GM23338 (cell line): ENCODE measurements around the gene AKAP17A.
A peak's percentile ranks its signal among the peaks of the same experiment; 100 is the strongest.

Source experiments
- CREB1 ChIP-seq: fragments of 250-450 bp; sonication (Bioruptor Pico); IDR thresholded peaks from 2 replicates; pipeline ENCODE4 v1.5.0; 2020; ENCODE audit warnings: low read depth, mild to moderate bottlenecking, moderate library complexity
- EZH2 ChIP-seq: fragments of 200-600 bp; sonication (generic); IDR thresholded peaks from one replicate; pipeline ENCODE4 v1.8.0; 2017; ENCODE audit warnings: antibody characterized with exemption, mild to moderate bottlenecking, low read depth; ENCODE audit not compliant: unreplicated experiment
- EZH2phosphoT487 ChIP-seq: fragments of 200-600 bp; sonication (generic); IDR thresholded peaks from one replicate; pipeline ENCODE4 v1.8.1; 2018; ENCODE audit warnings: antibody characterized with exemption; ENCODE audit not compliant: unreplicated experiment
- JUNB ChIP-seq: IDR thresholded peaks from one replicate; pipeline ENCODE4 v1.6.1; 2016; ENCODE audit warnings: antibody characterized with exemption; ENCODE audit not compliant: unreplicated experiment
- POLR2AphosphoS5 ChIP-seq: IDR thresholded peaks from 2 replicates; pipeline ENCODE4 v1.6.1; 2016; ENCODE audit warnings: antibody characterized with exemption, low read depth
- ZNF114 ChIP-seq: fragments of 250-450 bp; sonication (Bioruptor Pico); IDR thresholded peaks from 2 replicates; pipeline ENCODE4 v1.5.0; 2020; ENCODE audit warnings: mild to moderate bottlenecking, moderate library complexity
- TF ChIP-seq, protein P1 (sequence below), 2 experiments: fragments of 200-600 bp in 1 of 2; sonication (generic) in 1 of 2; conservative IDR thresholded peaks; 2 replicates each; pipeline versions ENCODE4 v1.5.1 to v1.6.1; 2016 to 2017; ENCODE audit warnings: antibody characterized with exemption in 2 of 2, low read depth in 2 of 2, mild to moderate bottlenecking in 2 of 2, moderate library complexity in 1 of 2
- TF ChIP-seq, protein P2 (sequence below): IDR thresholded peaks from one replicate; pipeline ENCODE4 v1.6.1; 2018; ENCODE audit warnings: antibody characterized with exemption; ENCODE audit not compliant: unreplicated experiment

DNA sequence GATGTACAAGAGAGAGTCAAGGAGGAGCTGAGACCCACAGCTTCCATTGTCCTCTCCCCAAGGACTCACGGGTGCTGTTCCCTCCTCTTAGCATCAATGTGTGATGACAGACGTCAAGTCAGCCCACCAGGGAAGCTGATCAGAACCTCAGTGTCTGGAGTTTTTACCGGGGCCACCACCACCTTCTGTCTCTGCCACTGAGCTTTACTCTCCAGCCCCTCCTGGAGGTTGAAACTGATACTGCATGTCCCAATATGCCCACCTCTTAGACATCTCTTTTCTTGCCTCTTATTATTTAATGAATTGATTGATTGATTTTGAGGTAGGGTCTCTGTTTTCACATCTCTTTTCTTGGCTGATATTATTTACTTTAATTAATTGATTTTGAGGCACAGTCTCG is 10.3 kb upstream of the AKAP17A start:
- TF ChIP-seq EZH2, result no peak
- TF ChIP-seq, protein P1, sequence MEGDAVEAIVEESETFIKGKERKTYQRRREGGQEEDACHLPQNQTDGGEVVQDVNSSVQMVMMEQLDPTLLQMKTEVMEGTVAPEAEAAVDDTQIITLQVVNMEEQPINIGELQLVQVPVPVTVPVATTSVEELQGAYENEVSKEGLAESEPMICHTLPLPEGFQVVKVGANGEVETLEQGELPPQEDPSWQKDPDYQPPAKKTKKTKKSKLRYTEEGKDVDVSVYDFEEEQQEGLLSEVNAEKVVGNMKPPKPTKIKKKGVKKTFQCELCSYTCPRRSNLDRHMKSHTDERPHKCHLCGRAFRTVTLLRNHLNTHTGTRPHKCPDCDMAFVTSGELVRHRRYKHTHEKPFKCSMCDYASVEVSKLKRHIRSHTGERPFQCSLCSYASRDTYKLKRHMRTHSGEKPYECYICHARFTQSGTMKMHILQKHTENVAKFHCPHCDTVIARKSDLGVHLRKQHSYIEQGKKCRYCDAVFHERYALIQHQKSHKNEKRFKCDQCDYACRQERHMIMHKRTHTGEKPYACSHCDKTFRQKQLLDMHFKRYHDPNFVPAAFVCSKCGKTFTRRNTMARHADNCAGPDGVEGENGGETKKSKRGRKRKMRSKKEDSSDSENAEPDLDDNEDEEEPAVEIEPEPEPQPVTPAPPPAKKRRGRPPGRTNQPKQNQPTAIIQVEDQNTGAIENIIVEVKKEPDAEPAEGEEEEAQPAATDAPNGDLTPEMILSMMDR (conservative IDR thresholded peaks at IDR 0.05; ENCODE audit: low read depth in 2 of 2), result peak; percentile 80 to 83
- no peak for TF ChIP-seq POLR2AphosphoS5
- TF ChIP-seq EZH2phosphoT487, result no peak
- TF ChIP-seq, protein P2, sequence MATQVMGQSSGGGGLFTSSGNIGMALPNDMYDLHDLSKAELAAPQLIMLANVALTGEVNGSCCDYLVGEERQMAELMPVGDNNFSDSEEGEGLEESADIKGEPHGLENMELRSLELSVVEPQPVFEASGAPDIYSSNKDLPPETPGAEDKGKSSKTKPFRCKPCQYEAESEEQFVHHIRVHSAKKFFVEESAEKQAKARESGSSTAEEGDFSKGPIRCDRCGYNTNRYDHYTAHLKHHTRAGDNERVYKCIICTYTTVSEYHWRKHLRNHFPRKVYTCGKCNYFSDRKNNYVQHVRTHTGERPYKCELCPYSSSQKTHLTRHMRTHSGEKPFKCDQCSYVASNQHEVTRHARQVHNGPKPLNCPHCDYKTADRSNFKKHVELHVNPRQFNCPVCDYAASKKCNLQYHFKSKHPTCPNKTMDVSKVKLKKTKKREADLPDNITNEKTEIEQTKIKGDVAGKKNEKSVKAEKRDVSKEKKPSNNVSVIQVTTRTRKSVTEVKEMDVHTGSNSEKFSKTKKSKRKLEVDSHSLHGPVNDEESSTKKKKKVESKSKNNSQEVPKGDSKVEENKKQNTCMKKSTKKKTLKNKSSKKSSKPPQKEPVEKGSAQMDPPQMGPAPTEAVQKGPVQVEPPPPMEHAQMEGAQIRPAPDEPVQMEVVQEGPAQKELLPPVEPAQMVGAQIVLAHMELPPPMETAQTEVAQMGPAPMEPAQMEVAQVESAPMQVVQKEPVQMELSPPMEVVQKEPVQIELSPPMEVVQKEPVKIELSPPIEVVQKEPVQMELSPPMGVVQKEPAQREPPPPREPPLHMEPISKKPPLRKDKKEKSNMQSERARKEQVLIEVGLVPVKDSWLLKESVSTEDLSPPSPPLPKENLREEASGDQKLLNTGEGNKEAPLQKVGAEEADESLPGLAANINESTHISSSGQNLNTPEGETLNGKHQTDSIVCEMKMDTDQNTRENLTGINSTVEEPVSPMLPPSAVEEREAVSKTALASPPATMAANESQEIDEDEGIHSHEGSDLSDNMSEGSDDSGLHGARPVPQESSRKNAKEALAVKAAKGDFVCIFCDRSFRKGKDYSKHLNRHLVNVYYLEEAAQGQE, result no peak
- TF ChIP-seq CREB1, result no peak
- no peak for TF ChIP-seq ZNF114
- TF ChIP-seq JUNB, result no peak
